ENCODE results near the gene ROBO1.

ROBO1 gene

GRCh38 chr3:78781351-78781750, 986.4 kb downstream of the ROBO1 start:
- no peaks in the 10 kb centered on the region for H3K36me3 ChIP-seq (ENCODE audit: insufficient read depth)
- H2AFZ ChIP-seq (ENCODE audit: low read depth), result no peak overlapping the region
- H3K27me3 ChIP-seq (ENCODE audit: insufficient read depth, low read depth), result no peaks in the 10 kb centered on the region
- no peaks in the 10 kb centered on the region for H3K4me1 ChIP-seq (ENCODE audit: low read depth, poor library complexity, severe bottlenecking)
- no peak overlapping the region for H3K9ac ChIP-seq
- no peaks in the 10 kb centered on the region for H3K79me2 ChIP-seq (ENCODE audit: insufficient read depth, low read depth)
- H4K20me1 ChIP-seq (ENCODE audit: insufficient read depth), result no peaks in the 10 kb centered on the region
- no peak overlapping the region for H3K4me2 ChIP-seq
- TF ChIP-seq, protein P1, sequence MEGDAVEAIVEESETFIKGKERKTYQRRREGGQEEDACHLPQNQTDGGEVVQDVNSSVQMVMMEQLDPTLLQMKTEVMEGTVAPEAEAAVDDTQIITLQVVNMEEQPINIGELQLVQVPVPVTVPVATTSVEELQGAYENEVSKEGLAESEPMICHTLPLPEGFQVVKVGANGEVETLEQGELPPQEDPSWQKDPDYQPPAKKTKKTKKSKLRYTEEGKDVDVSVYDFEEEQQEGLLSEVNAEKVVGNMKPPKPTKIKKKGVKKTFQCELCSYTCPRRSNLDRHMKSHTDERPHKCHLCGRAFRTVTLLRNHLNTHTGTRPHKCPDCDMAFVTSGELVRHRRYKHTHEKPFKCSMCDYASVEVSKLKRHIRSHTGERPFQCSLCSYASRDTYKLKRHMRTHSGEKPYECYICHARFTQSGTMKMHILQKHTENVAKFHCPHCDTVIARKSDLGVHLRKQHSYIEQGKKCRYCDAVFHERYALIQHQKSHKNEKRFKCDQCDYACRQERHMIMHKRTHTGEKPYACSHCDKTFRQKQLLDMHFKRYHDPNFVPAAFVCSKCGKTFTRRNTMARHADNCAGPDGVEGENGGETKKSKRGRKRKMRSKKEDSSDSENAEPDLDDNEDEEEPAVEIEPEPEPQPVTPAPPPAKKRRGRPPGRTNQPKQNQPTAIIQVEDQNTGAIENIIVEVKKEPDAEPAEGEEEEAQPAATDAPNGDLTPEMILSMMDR (conservative IDR thresholded peaks at IDR 0.05; ENCODE audit: low read depth, low read length), result no peak
- H3K27ac ChIP-seq, result no peak overlapping the region
- H3K4me3 ChIP-seq (IDR thresholded peaks at IDR 0.05; ENCODE audit: insufficient read depth, low read depth, low read length), result no peak overlapping the region

DNA sequence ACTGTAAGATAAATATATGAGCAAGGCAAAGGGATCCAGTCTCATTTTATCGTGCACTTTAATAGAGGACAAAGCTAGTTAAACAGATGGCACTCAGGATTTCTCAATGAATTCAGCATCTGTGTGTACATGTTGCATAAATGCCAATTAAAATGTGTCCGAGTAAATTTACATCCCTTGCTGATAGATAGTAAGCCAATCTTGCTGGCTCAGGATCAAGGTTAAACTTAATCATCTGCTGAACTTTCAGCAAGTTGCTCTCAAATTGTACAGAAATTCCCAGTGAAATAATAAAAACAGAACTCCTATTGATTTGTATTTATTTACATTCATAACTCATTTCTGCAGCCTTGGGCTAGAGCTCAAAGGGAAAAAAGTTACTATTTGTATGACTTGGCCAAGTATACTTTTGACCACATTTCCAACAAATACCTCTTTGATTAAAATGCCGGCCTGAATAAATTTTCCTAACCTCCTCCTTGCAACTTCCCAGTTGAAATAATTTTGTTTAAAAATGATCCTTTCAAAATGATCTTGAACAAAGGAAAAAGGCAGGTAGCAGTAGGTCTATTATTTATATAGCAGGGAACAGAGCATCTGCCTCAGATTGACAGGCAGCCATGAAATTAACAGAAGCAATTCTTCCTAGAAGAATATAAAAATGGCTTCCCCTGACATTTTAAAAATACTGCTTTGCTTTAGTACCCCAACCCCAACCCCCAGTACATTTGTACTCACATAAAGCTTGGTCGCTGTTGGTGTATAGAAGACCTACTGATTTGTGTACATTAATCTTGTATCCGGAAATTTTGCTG, 1001.9 kb downstream of the ROBO1 start:
- no peak overlapping the region for H3K4me2 ChIP-seq

DNA sequence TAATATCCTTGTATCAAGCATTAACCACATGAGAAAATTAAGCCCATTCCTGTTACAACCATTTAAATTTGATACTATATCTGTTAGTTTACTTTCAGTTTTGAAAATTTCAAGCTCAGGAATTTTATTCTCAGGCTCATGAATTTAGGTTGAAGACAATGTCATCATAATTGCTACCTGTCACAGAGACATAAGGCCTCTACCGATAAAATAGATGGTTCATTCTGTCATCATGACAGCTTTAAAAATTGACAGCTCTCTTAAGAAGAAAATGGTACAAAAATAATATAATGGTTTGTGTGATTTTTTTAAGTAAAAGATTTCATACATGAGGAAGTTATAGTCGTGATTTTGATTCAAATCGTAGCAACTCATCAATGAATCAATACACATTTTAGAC, 1003.2 kb downstream of the ROBO1 start:
- H3K4me3 ChIP-seq (IDR thresholded peaks at IDR 0.05; ENCODE audit: insufficient read depth, low read depth, low read length), result no peak overlapping the region
- no peaks in the 10 kb centered on the region for H3K79me2 ChIP-seq (ENCODE audit: insufficient read depth, low read depth)
- H3K9ac ChIP-seq, result no peak overlapping the region
- no peaks in the 10 kb centered on the region for H3K4me1 ChIP-seq (ENCODE audit: low read depth, poor library complexity, severe bottlenecking)
- TF ChIP-seq, protein P1 (conservative IDR thresholded peaks at IDR 0.05; ENCODE audit: low read depth, low read length), result no peak
- H4K20me1 ChIP-seq (ENCODE audit: insufficient read depth), result no peaks in the 10 kb centered on the region
- no peak overlapping the region for H3K27ac ChIP-seq
- no peaks in the 10 kb centered on the region for H3K27me3 ChIP-seq (ENCODE audit: insufficient read depth, low read depth)
- no peak overlapping the region for H2AFZ ChIP-seq (ENCODE audit: low read depth)
- no peak overlapping the region for H3K4me2 ChIP-seq
- H3K36me3 ChIP-seq (ENCODE audit: insufficient read depth), result no peaks in the 10 kb centered on the region

More for the DNA sequence above, 1001.9 kb downstream of the ROBO1 start:
- Histone ChIP-seq H3K36me3 (ENCODE audit: insufficient read depth) (no peaks in the 10 kb centered on the region), H3K27ac (no peak overlapping the region), H3K9ac (no peak overlapping the region), H4K20me1 (ENCODE audit: insufficient read depth) (no peaks in the 10 kb centered on the region), H3K79me2 (ENCODE audit: insufficient read depth, low read depth) (no peaks in the 10 kb centered on the region), H2AFZ (ENCODE audit: low read depth) (no peak overlapping the region), H3K4me3 (IDR thresholded peaks at IDR 0.05; ENCODE audit: insufficient read depth, low read depth, low read length) (no peak overlapping the region), H3K4me1 (ENCODE audit: low read depth, poor library complexity, severe bottlenecking) (no peaks in the 10 kb centered on the region), H3K27me3 (ENCODE audit: insufficient read depth, low read depth) (no peaks in the 10 kb centered on the region)
- TF ChIP-seq, protein P1 (conservative IDR thresholded peaks at IDR 0.05; ENCODE audit: low read depth, low read length), result no peak

- no peak overlapping the region for H2AFZ ChIP-seq (ENCODE audit: low read depth)
- H3K4me3 ChIP-seq (IDR thresholded peaks at IDR 0.05; ENCODE audit: insufficient read depth, low read depth, low read length), result no peak overlapping the region
- no peak overlapping the region for H3K9ac ChIP-seq
- H3K79me2 ChIP-seq (ENCODE audit: insufficient read depth, low read depth), result no peaks in the 10 kb centered on the region
- no peaks in the 10 kb centered on the region for H3K27me3 ChIP-seq (ENCODE audit: insufficient read depth, low read depth)
- H3K27ac ChIP-seq, result no peak overlapping the region
- no peaks in the 10 kb centered on the region for H4K20me1 ChIP-seq (ENCODE audit: insufficient read depth)
- no peaks in the 10 kb centered on the region for H3K36me3 ChIP-seq (ENCODE audit: insufficient read depth)
- TF ChIP-seq, protein P1 (conservative IDR thresholded peaks at IDR 0.05; ENCODE audit: low read depth, low read length), result no peak
- H3K4me2 ChIP-seq, result no peak overlapping the region
- H3K4me1 ChIP-seq (ENCODE audit: low read depth, poor library complexity, severe bottlenecking), result no peaks in the 10 kb centered on the region
Observed at GRCh38 chr3:78762121-78762520, 1005.7 kb downstream of the ROBO1 start.
